HepG2 (cell line): Measurements from ENCODE around the gene MAST1. TPM values are rescaled to one million over a fixed set of nuclear protein-coding genes. Genes with fewer than 3 reads are reported as not detected.
A peak's percentile ranks its signal among the peaks of the same experiment; 100 is the strongest.

ENCODE experiments used
- CENPT ChIP-seq: sonication (generic); formaldehyde crosslinking; IDR thresholded peaks from 2 replicates; pipeline ENCODE4 v1.8.0; 2022; ENCODE audit warnings: low read depth, mild to moderate bottlenecking, moderate library complexity, missing genetic modification reagents
- MED8 ChIP-seq: sonication (generic); formaldehyde crosslinking; IDR thresholded peaks from 2 replicates; pipeline ENCODE4 v1.8.1; 2023; ENCODE audit warnings: mild to moderate bottlenecking, missing genetic modification reagents; ENCODE audit not compliant: insufficient replicate concordance
- ZNF546 ChIP-seq: sonication (generic); formaldehyde crosslinking; conservative IDR thresholded peaks from 2 replicates; pipeline ENCODE4 v1.8.1; 2023; ENCODE audit warnings: mild to moderate bottlenecking, missing genetic modification reagents
- polyA plus RNA-seq, 8 experiments: library from polyadenylated mRNA; depleted of rRNA in 3 of 8; stranded (reverse) in 7 of 8; unstranded in 1 of 8; fragments of >200 nt; fragmentation: Illumina TruSeq in 4 of 8; extraction: Trizol in 4 of 8; gene quantifications; 2 replicates each; pipeline versions ENCODE4 v1.2.1 to v1.2.3, GENCODE V29; 2011 to 2016; ENCODE audit warnings: low read depth in 4 of 8, missing spikeins in 1 of 8, mixed read lengths in 1 of 8; ENCODE audit not compliant: insufficient read depth in 1 of 8
- total RNA-seq, 5 experiments: library from RNA; depleted of rRNA; stranded (reverse); fragments of >200 nt; fragmentation: Illumina TruSeq; extraction: Trizol; gene quantifications; 2 replicates each; pipeline ENCODE4 v1.2.3, GENCODE V29; 2016; ENCODE audit warnings: low read depth in 1 of 5
- TF ChIP-seq, protein P1 (sequence below): sonication (generic); formaldehyde crosslinking; IDR thresholded peaks from 2 replicates; pipeline ENCODE4 v1.5.1; 2020; ENCODE audit warnings: missing genetic modification reagents, mild to moderate bottlenecking, borderline replicate concordance
- TF ChIP-seq, protein P2 (sequence below): sonication (generic); formaldehyde crosslinking; IDR thresholded peaks from 2 replicates; pipeline ENCODE4 v1.5.0; 2020; ENCODE audit warnings: mild to moderate bottlenecking, missing genetic modification reagents, borderline replicate concordance
- TF ChIP-seq, protein P3 (sequence below): sonication (generic); formaldehyde crosslinking; IDR thresholded peaks from 2 replicates; pipeline ENCODE4 v1.9.0; 2021; ENCODE audit warnings: mild to moderate bottlenecking, missing genetic modification reagents
- TF ChIP-seq, protein P4 (sequence below): sonication (generic); formaldehyde crosslinking; IDR thresholded peaks from 2 replicates; pipeline ENCODE4 v1.4.0; 2020; ENCODE audit warnings: missing genetic modification reagents

The MAST1 gene
- total and polyA plus RNA-seq, 2 of the 13 experiments (the other 11 are each of a cell fraction or from before 2014, with no cell fraction given) = 0.73 to 4.7 TPM

DNA sequence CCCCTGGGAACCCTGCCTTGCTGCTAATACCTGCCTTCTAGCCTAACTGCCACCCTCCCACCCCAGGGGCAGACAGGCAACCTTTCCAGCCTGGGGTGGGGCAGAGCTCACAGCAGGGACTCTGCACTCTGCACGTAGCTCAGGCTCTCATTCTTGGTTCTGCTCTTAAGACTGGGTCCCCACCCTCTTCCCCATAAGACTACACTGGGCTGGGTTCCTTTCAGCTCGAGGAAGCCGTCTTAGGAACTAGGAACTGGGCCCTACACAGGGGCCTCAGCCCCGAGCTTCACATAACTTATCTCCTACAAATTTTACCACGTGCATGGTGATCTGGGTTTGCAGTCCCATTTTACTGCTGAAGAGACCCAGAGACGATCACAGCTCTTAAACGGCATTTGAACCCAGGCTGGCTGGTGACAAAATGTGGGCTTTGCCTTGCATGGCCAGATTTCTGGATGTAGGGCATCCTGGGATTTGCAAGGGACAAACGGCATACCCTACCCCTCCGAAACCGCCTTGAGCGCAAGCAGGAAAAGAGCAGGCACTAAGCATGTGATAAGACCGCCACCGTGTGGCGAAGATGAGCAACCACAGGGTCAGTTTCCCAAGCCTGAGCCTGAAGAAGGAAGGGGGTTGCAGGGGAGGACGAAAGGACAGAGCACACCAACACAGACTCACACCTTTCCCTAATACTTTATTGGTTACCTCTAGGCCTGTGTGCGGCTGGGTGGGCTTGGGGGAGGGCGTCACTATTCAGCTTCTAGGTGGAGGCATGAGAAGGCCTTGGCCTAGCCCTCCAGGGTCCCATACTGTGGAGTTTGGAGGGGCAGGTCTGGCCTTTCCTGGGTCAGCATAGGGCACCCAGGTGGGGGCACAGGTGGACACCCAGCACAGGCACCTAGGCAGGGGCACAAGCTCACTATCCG is 41.9 kb upstream of the MAST1 start (continued):
- TF ChIP-seq, protein P1, sequence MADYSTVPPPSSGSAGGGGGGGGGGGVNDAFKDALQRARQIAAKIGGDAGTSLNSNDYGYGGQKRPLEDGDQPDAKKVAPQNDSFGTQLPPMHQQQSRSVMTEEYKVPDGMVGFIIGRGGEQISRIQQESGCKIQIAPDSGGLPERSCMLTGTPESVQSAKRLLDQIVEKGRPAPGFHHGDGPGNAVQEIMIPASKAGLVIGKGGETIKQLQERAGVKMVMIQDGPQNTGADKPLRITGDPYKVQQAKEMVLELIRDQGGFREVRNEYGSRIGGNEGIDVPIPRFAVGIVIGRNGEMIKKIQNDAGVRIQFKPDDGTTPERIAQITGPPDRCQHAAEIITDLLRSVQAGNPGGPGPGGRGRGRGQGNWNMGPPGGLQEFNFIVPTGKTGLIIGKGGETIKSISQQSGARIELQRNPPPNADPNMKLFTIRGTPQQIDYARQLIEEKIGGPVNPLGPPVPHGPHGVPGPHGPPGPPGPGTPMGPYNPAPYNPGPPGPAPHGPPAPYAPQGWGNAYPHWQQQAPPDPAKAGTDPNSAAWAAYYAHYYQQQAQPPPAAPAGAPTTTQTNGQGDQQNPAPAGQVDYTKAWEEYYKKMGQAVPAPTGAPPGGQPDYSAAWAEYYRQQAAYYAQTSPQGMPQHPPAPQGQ (CRISPR knock-in tag) = no peak
- TF ChIP-seq, protein P2, sequence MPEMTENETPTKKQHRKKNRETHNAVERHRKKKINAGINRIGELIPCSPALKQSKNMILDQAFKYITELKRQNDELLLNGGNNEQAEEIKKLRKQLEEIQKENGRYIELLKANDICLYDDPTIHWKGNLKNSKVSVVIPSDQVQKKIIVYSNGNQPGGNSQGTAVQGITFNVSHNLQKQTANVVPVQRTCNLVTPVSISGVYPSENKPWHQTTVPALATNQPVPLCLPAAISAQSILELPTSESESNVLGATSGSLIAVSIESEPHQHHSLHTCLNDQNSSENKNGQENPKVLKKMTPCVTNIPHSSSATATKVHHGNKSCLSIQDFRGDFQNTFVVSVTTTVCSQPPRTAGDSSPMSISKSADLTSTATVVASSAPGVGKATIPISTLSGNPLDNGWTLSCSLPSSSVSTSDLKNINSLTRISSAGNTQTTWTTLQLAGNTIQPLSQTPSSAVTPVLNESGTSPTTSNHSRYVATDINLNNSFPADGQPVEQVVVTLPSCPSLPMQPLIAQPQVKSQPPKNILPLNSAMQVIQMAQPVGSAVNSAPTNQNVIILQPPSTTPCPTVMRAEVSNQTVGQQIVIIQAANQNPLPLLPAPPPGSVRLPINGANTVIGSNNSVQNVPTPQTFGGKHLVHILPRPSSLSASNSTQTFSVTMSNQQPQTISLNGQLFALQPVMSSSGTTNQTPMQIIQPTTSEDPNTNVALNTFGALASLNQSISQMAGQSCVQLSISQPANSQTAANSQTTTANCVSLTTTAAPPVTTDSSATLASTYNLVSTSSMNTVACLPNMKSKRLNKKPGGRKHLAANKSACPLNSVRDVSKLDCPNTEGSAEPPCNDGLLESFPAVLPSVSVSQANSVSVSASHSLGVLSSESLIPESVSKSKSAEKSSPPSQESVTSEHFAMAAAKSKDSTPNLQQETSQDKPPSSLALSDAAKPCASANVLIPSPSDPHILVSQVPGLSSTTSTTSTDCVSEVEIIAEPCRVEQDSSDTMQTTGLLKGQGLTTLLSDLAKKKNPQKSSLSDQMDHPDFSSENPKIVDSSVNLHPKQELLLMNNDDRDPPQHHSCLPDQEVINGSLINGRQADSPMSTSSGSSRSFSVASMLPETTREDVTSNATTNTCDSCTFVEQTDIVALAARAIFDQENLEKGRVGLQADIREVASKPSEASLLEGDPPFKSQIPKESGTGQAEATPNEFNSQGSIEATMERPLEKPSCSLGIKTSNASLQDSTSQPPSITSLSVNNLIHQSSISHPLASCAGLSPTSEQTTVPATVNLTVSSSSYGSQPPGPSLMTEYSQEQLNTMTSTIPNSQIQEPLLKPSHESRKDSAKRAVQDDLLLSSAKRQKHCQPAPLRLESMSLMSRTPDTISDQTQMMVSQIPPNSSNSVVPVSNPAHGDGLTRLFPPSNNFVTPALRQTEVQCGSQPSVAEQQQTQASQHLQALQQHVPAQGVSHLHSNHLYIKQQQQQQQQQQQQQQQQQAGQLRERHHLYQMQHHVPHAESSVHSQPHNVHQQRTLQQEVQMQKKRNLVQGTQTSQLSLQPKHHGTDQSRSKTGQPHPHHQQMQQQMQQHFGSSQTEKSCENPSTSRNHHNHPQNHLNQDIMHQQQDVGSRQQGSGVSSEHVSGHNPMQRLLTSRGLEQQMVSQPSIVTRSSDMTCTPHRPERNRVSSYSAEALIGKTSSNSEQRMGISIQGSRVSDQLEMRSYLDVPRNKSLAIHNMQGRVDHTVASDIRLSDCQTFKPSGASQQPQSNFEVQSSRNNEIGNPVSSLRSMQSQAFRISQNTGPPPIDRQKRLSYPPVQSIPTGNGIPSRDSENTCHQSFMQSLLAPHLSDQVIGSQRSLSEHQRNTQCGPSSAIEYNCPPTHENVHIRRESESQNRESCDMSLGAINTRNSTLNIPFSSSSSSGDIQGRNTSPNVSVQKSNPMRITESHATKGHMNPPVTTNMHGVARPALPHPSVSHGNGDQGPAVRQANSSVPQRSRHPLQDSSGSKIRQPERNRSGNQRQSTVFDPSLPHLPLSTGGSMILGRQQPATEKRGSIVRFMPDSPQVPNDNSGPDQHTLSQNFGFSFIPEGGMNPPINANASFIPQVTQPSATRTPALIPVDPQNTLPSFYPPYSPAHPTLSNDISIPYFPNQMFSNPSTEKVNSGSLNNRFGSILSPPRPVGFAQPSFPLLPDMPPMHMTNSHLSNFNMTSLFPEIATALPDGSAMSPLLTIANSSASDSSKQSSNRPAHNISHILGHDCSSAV (CRISPR knock-in tag) = no peak
- TF ChIP-seq ZNF546 (CRISPR knock-in tag) = no peak
- TF ChIP-seq, protein P3, sequence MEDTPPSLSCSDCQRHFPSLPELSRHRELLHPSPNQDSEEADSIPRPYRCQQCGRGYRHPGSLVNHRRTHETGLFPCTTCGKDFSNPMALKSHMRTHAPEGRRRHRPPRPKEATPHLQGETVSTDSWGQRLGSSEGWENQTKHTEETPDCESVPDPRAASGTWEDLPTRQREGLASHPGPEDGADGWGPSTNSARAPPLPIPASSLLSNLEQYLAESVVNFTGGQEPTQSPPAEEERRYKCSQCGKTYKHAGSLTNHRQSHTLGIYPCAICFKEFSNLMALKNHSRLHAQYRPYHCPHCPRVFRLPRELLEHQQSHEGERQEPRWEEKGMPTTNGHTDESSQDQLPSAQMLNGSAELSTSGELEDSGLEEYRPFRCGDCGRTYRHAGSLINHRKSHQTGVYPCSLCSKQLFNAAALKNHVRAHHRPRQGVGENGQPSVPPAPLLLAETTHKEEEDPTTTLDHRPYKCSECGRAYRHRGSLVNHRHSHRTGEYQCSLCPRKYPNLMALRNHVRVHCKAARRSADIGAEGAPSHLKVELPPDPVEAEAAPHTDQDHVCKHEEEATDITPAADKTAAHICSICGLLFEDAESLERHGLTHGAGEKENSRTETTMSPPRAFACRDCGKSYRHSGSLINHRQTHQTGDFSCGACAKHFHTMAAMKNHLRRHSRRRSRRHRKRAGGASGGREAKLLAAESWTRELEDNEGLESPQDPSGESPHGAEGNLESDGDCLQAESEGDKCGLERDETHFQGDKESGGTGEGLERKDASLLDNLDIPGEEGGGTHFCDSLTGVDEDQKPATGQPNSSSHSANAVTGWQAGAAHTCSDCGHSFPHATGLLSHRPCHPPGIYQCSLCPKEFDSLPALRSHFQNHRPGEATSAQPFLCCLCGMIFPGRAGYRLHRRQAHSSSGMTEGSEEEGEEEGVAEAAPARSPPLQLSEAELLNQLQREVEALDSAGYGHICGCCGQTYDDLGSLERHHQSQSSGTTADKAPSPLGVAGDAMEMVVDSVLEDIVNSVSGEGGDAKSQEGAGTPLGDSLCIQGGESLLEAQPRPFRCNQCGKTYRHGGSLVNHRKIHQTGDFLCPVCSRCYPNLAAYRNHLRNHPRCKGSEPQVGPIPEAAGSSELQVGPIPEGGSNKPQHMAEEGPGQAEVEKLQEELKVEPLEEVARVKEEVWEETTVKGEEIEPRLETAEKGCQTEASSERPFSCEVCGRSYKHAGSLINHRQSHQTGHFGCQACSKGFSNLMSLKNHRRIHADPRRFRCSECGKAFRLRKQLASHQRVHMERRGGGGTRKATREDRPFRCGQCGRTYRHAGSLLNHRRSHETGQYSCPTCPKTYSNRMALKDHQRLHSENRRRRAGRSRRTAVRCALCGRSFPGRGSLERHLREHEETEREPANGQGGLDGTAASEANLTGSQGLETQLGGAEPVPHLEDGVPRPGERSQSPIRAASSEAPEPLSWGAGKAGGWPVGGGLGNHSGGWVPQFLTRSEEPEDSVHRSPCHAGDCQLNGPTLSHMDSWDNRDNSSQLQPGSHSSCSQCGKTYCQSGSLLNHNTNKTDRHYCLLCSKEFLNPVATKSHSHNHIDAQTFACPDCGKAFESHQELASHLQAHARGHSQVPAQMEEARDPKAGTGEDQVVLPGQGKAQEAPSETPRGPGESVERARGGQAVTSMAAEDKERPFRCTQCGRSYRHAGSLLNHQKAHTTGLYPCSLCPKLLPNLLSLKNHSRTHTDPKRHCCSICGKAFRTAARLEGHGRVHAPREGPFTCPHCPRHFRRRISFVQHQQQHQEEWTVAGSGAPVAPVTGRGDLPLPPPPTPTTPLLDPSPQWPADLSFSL (CRISPR knock-in tag) = no peak
- no peak for TF ChIP-seq MED8 (CRISPR knock-in tag)
- TF ChIP-seq, protein P4, sequence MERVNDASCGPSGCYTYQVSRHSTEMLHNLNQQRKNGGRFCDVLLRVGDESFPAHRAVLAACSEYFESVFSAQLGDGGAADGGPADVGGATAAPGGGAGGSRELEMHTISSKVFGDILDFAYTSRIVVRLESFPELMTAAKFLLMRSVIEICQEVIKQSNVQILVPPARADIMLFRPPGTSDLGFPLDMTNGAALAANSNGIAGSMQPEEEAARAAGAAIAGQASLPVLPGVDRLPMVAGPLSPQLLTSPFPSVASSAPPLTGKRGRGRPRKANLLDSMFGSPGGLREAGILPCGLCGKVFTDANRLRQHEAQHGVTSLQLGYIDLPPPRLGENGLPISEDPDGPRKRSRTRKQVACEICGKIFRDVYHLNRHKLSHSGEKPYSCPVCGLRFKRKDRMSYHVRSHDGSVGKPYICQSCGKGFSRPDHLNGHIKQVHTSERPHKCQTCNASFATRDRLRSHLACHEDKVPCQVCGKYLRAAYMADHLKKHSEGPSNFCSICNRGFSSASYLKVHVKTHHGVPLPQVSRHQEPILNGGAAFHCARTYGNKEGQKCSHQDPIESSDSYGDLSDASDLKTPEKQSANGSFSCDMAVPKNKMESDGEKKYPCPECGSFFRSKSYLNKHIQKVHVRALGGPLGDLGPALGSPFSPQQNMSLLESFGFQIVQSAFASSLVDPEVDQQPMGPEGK (CRISPR knock-in tag) = peak; percentile 69
- TF ChIP-seq CENPT = no peak
